KG1 (cell line): Measurements from ENCODE around the gene SH3YL1.

Source experiments
- DNase-seq: peaks from one replicate; lab custom pipeline; 2025; lab: John Stamatoyannopoulos, UW

Gene SH3YL1

GRCh38 chr2:216068-216467 lies 47.8 kb downstream of the SH3YL1 start:
- no peak for DNase-seq

- DNase-seq = no peak
Observed at GRCh38 chr2:213932-214693, 49.7 kb downstream of the SH3YL1 start.

GRCh38 chr2:211486-212184 lies 52.2 kb downstream of the SH3YL1 start:
- DNase-seq = no peak

GRCh38 chr2:210660-211059 lies 53.2 kb downstream of the SH3YL1 start:
- DNase-seq = no peak

- DNase-seq = no peak
Observed at GRCh38 chr2:209470-209869, 54.4 kb downstream of the SH3YL1 start.

GRCh38 chr2:208335-208734 lies 55.5 kb downstream of the SH3YL1 start:
- DNase-seq = no peak

- no peak for DNase-seq
Observed at GRCh38 chr2:203984-204383, 59.8 kb downstream of the SH3YL1 start.

- no peak for DNase-seq
Observed at GRCh38 chr2:203401-203800, 60.4 kb downstream of the SH3YL1 start.

GRCh38 chr2:202945-203344 lies 60.9 kb downstream of the SH3YL1 start:
- no peak for DNase-seq

GRCh38 chr2:201648-202433 lies 62.0 kb downstream of the SH3YL1 start:
- DNase-seq = no peak

GRCh38 chr2:199041-199966 lies 64.5 kb downstream of the SH3YL1 start:
- DNase-seq = no peak

GRCh38 chr2:196406-196805 lies 67.4 kb downstream of the SH3YL1 start:
- DNase-seq = no peak

GRCh38 chr2:195932-196331 lies 67.9 kb downstream of the SH3YL1 start:
- DNase-seq = no peak

- no peak for DNase-seq
Observed at GRCh38 chr2:193141-193671, 70.6 kb downstream of the SH3YL1 start.

- DNase-seq = no peak
Observed at GRCh38 chr2:191311-192190, 72.3 kb downstream of the SH3YL1 start.

GRCh38 chr2:187825-188224 lies 76.0 kb downstream of the SH3YL1 start:
- DNase-seq = no peak

- no peak for DNase-seq
Observed at GRCh38 chr2:185221-185620, 78.6 kb downstream of the SH3YL1 start.

GRCh38 chr2:184695-185094 lies 79.1 kb downstream of the SH3YL1 start:
- DNase-seq = no peak

GRCh38 chr2:182509-183122 lies 81.2 kb downstream of the SH3YL1 start:
- no peak for DNase-seq

GRCh38 chr2:180311-180710 lies 83.5 kb downstream of the SH3YL1 start:
- DNase-seq = no peak
